ENCODE data around the gene GORASP2.

GRCh38 chr2:170932948-170933347 lies 3.9 kb downstream of the GORASP2 start:
- TF ChIP-seq JUND (IDR thresholded peaks at IDR 0.05) (no peak), POLR2A (IDR thresholded peaks at IDR 0.05; ENCODE audit: borderline replicate concordance, extremely low read depth, insufficient read depth, insufficient read length) (no peak), RAD21 (IDR thresholded peaks at IDR 0.05; ENCODE audit: low read depth) (no peak), CTCF (IDR thresholded peaks at IDR 0.05 in 2 of 3, conservative IDR thresholded peaks at IDR 0.05 in 1 of 3; ENCODE audit: borderline replicate concordance in 1 of 3, insufficient read depth in 1 of 3, low read depth in 2 of 3, low read length in 2 of 3) (0 out of 6 replicates have a peak, but pooled peaks of 1 of the 3 experiments have one; percentile 8), POLR2AphosphoS5 (IDR thresholded peaks at IDR 0.05; ENCODE audit: low read depth, low read length) (no peak), MAX (IDR thresholded peaks at IDR 0.05) (no peak), EZH2 (IDR thresholded peaks at IDR 0.05) (no peak), YY1 (IDR thresholded peaks at IDR 0.05; ENCODE audit: extremely low read depth, insufficient replicate concordance, low read depth, low read length) (no peak), ATF3 (IDR thresholded peaks at IDR 0.05) (no peak), EZH2phosphoT487 (IDR thresholded peaks at IDR 0.05; ENCODE audit: borderline replicate concordance) (no peak), TCF7L2 (IDR thresholded peaks at IDR 0.05; ENCODE audit: borderline replicate concordance, extremely low read depth, insufficient read depth, insufficient read length) (no peak), REST (IDR thresholded peaks at IDR 0.05; ENCODE audit: low read depth) (no peak), CEBPB (IDR thresholded peaks at IDR 0.05; ENCODE audit: low read depth) (no peak)
